AG20443 (cell line): ENCODE results near the gene SF3B1.
"Not testable (repeated sequence)": the region's sequence is repeated elsewhere in the genome, so short reads cannot be mapped to it uniquely, and the experiment has no call there.

Source experiments
- DNase-seq: peaks from one replicate; pipeline ENCODE4 v3.0.0; 2012; ENCODE audit warnings: low spot score, mixed read lengths

The SF3B1 gene

GRCh38 chr2:197434541-197435513, at the start of gene SF3B1:
SF3B1 (minus strand) TSS chr2:197435028; CDS start chr2:197434999, 29 bp downstream.
- peak; percentile 98 for DNase-seq

- not testable (repeated sequence) for DNase-seq
Observed at GRCh38 chr2:197484248-197484647, 49.4 kb upstream of the SF3B1 start.

- no peak for DNase-seq
Observed at GRCh38 chr2:197480165-197481036, 45.6 kb upstream of the SF3B1 start.

- DNase-seq, result no peak
Observed at GRCh38 chr2:197477797-197478196, 43.0 kb upstream of the SF3B1 start.

GRCh38 chr2:197472166-197472565, 37.3 kb upstream of the SF3B1 start:
- DNase-seq, result no peak

- no peak for DNase-seq
Observed at GRCh38 chr2:197464175-197464574, 29.3 kb upstream of the SF3B1 start.

GRCh38 chr2:197461057-197461456, 26.2 kb upstream of the SF3B1 start:
- peak; percentile 45 for DNase-seq

- DNase-seq, result no peak
Observed at GRCh38 chr2:197460649-197461048, 25.8 kb upstream of the SF3B1 start.

GRCh38 chr2:197455428-197455827, 20.6 kb upstream of the SF3B1 start:
- DNase-seq, result no peak

- no peak for DNase-seq
Observed at GRCh38 chr2:197454923-197455322, 20.1 kb upstream of the SF3B1 start.

- DNase-seq, result peak; percentile 85
Observed at GRCh38 chr2:197453914-197454398, 19.1 kb upstream of the SF3B1 start.

- peak; percentile 98 for DNase-seq
Observed at GRCh38 chr2:197453123-197453913, 18.5 kb upstream of the SF3B1 start, which contains the start of gene COQ10B. COQ10B (plus strand) TSS chr2:197453552; CDS start chr2:197453561, 9 bp downstream.

GRCh38 chr2:197452754-197453122, 17.9 kb upstream of the SF3B1 start:
- no peak for DNase-seq

GRCh38 chr2:197450935-197451358, 16.1 kb upstream of the SF3B1 start:
- not testable (repeated sequence) for DNase-seq

GRCh38 chr2:197450465-197450864, 15.6 kb upstream of the SF3B1 start:
- no peak for DNase-seq

GRCh38 chr2:197446844-197447243, 12.0 kb upstream of the SF3B1 start:
- no peak for DNase-seq

- DNase-seq, result no peak
Observed at GRCh38 chr2:197445746-197446145, 10.9 kb upstream of the SF3B1 start.

- DNase-seq, result no peak
Observed at GRCh38 chr2:197442857-197443256, 8.0 kb upstream of the SF3B1 start.

GRCh38 chr2:197437380-197437779, 2.6 kb upstream of the SF3B1 start:
- DNase-seq, result no peak

- DNase-seq, result no peak
Observed at GRCh38 chr2:197435598-197436420, 981 bp upstream of the SF3B1 start.
